ENCODE data around the gene SPRY4. TPM values are rescaled to one million over a fixed set of nuclear protein-coding genes. Genes with fewer than 3 reads are reported as not detected.
"Not testable (repeated sequence)": the region's sequence is repeated elsewhere in the genome, so short reads cannot be mapped to it uniquely, and the experiment has no call there.

SPRY4 gene
- total and polyA plus RNA-seq, 8 donors: 1.3 to 13.6 (median 7.3) TPM

- H3K27me3 ChIP-seq: no peaks in the 10 kb centered on the region
- 69 to 74% (median 69%) methylated on average over 16 to 17 of the region's 17 CpGs for WGBS, 5 donors
- peak in 1 of 2 donors; percentile 73 for DNase-seq
- intact Hi-C loops (cut with DNase I; ENCODE audit: low total_unique reads): no loop called here
- H3K4me3 ChIP-seq: no peak overlapping the region
- peak overlapping the region in 4 of 5 donors; percentile 41 to 66 (median 51) for H3K27ac ChIP-seq
- no peak for TF ChIP-seq EP300 (IDR thresholded peaks at IDR 0.05)
- TF ChIP-seq, protein P1, sequence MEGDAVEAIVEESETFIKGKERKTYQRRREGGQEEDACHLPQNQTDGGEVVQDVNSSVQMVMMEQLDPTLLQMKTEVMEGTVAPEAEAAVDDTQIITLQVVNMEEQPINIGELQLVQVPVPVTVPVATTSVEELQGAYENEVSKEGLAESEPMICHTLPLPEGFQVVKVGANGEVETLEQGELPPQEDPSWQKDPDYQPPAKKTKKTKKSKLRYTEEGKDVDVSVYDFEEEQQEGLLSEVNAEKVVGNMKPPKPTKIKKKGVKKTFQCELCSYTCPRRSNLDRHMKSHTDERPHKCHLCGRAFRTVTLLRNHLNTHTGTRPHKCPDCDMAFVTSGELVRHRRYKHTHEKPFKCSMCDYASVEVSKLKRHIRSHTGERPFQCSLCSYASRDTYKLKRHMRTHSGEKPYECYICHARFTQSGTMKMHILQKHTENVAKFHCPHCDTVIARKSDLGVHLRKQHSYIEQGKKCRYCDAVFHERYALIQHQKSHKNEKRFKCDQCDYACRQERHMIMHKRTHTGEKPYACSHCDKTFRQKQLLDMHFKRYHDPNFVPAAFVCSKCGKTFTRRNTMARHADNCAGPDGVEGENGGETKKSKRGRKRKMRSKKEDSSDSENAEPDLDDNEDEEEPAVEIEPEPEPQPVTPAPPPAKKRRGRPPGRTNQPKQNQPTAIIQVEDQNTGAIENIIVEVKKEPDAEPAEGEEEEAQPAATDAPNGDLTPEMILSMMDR (IDR thresholded peaks at IDR 0.05): no peak
- no peak for TF ChIP-seq POLR2A (IDR thresholded peaks at IDR 0.05)
- no peak for TF ChIP-seq POLR2AphosphoS5 (IDR thresholded peaks at IDR 0.05)
- no peaks in the 10 kb centered on the region for H3K9me3 ChIP-seq
- H3K36me3 ChIP-seq: no peaks in the 10 kb centered on the region
- H3K4me1 ChIP-seq: no peaks in the 10 kb centered on the region
Measured at GRCh38 chr5:142280066-142281007, 44.5 kb downstream of the SPRY4 start.

DNA sequence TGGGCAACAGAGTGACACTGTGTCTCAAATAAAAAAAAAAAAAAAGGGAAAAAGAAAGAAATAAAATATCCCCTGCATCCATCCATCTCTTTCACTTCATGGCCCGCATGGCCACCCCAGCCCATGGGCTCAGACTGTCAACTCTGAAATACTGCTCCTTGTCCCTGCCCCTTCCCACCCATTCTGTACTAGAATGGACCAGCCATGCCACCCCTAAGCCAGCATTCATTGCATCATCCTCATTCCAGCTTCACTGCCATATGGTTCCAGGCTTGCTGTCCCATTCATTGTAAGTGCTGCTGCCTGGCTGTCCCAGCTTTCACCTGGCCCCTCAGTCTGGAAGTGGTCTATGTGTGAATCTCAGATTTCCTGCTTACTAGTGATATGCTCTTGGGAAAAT, 46.2 kb downstream of the SPRY4 start:
- Histone ChIP-seq H3K4me3 (no peak overlapping the region), H3K9me3 (no peaks in the 10 kb centered on the region), H3K36me3 (no peaks in the 10 kb centered on the region), H3K4me1 (no peaks in the 10 kb centered on the region), H3K27me3 (no peaks in the 10 kb centered on the region), H3K27ac (no peak overlapping the region)
- no peak for DNase-seq
- TF ChIP-seq POLR2AphosphoS5 (IDR thresholded peaks at IDR 0.05): no peak
- TF ChIP-seq, protein P1 (IDR thresholded peaks at IDR 0.05): no peak
- no peak for TF ChIP-seq POLR2A (IDR thresholded peaks at IDR 0.05)
- TF ChIP-seq EP300 (IDR thresholded peaks at IDR 0.05): no peak
- intact Hi-C loops (cut with DNase I; ENCODE audit: low total_unique reads): no loop called here
- WGBS, 5 donors: 93 to 100% (median 100%) methylated on average over 1 of the region's 1 CpG

- H3K4me1 ChIP-seq: no peaks in the 10 kb centered on the region
- DNase-seq: no peak
- H3K27me3 ChIP-seq: no peaks in the 10 kb centered on the region
- intact Hi-C loops (cut with DNase I; ENCODE audit: low total_unique reads): no loop called here
- no peaks in the 10 kb centered on the region for H3K36me3 ChIP-seq
- WGBS, 5 donors: 28 to 79% (median 39%) methylated on average over 3 of the region's 3 CpGs
- H3K27ac ChIP-seq: no peak overlapping the region
- H3K4me3 ChIP-seq: no peak overlapping the region
- H3K9me3 ChIP-seq: no peaks in the 10 kb centered on the region
- TF ChIP-seq POLR2A (IDR thresholded peaks at IDR 0.05) (no peak), POLR2AphosphoS5 (IDR thresholded peaks at IDR 0.05) (no peak), EP300 (IDR thresholded peaks at IDR 0.05) (no peak)
- TF ChIP-seq, protein P1 (IDR thresholded peaks at IDR 0.05): no peak
Measured at GRCh38 chr5:142277796-142278195, 47.0 kb downstream of the SPRY4 start.

DNA sequence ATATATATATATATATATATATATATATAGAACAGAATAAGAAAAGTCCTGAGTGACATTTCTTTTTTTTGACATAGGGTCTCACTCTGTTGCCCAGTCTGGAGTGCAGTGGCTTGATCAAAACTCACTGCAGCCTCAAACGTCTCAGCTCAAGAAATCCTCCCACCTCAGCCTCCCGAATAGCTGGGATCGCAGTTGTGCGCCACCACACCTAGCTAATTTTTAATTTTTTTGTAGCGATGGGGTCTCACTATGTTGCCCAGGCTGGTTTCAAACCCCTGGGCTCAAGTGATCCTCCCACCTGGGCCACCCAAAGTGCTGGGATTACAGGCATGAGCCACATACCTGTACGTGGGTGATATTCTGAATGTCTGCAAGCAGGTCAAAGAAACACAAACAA, 48.3 kb downstream of the SPRY4 start:
- Histone ChIP-seq H3K27me3 (no peaks in the 10 kb centered on the region), H3K27ac (no peak overlapping the region), H3K4me3 (no peak overlapping the region), H3K36me3 (no peaks in the 10 kb centered on the region), H3K9me3 (no peaks in the 10 kb centered on the region), H3K4me1 (no peaks in the 10 kb centered on the region)
- TF ChIP-seq EP300 (IDR thresholded peaks at IDR 0.05): no peak
- intact Hi-C loops (cut with DNase I; ENCODE audit: low total_unique reads): no loop called here
- WGBS, 5 donors: 72 to 81% (median 77%) methylated on average over 6 of the region's 6 CpGs
- DNase-seq: no peak

DNA sequence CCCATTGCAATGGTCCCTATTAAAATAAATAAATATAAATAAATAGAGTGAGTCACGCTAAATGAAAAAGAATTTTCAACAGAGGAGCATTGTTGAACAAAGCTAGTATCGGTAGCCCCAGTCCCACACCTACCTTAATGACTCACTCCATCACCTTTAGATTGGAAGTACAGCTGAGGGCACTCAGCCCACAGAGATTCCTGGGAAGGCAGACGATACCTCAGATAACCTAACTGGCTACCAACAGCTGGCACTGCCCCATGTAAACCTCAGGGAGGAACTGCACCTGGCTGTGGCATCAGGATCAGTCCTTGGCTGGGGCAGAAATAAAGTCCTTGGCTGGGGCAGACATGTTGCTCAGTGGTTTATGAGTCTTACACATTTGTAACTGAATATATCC, 49.3 kb downstream of the SPRY4 start:
- no peak for DNase-seq
- Histone ChIP-seq H3K27ac (no peak overlapping the region), H3K27me3 (no peaks in the 10 kb centered on the region), H3K9me3 (no peaks in the 10 kb centered on the region), H3K4me1 (no peaks in the 10 kb centered on the region), H3K36me3 (no peaks in the 10 kb centered on the region), H3K4me3 (no peak overlapping the region)
- no peak for TF ChIP-seq EP300 (IDR thresholded peaks at IDR 0.05)
- peak in 1 of 3 donors; percentile 23 for TF ChIP-seq POLR2AphosphoS5 (IDR thresholded peaks at IDR 0.05)
- TF ChIP-seq POLR2A (IDR thresholded peaks at IDR 0.05): no peak
- TF ChIP-seq, protein P1 (IDR thresholded peaks at IDR 0.05): no peak
- intact Hi-C loops (cut with DNase I; ENCODE audit: low total_unique reads): no loop called here
- WGBS, 5 donors: 31 to 56% (median 48%) methylated on average over 3 of the region's 3 CpGs

GRCh38 chr5:142272596-142272995, 52.2 kb downstream of the SPRY4 start:
- H3K4me1 ChIP-seq; H3K36me3 ChIP-seq; H3K9me3 ChIP-seq; H3K4me3 ChIP-seq; H3K27me3 ChIP-seq; DNase-seq; H3K27ac ChIP-seq; intact Hi-C loops (cut with DNase I; ENCODE audit: low total_unique reads): not testable (repeated sequence)
- WGBS, 5 donors: 69 to 94% (median 75%) methylated on average over 5 of the region's 5 CpGs

- DNase-seq: not testable (repeated sequence)
Measured at GRCh38 chr5:142264084-142264483, 60.7 kb downstream of the SPRY4 start.

More at GRCh38 chr5:142264084-142264483, 60.7 kb downstream of the SPRY4 start:
- H3K4me3 ChIP-seq; H3K4me1 ChIP-seq; H3K9me3 ChIP-seq; intact Hi-C loops (cut with DNase I; ENCODE audit: low total_unique reads); H3K36me3 ChIP-seq; H3K27ac ChIP-seq; H3K27me3 ChIP-seq: not testable (repeated sequence)
- 89 to 98% (median 93%) methylated on average over 4 of the region's 4 CpGs for WGBS, 5 donors

Data from stomach (tissue), 9 donors.